Hepatocyte (in vitro differentiated cells): ENCODE measurements around the gene S1PR5. TPM values are rescaled to one million over a fixed set of nuclear protein-coding genes. Genes with fewer than 3 reads are reported as not detected.
"Not testable (repeated sequence)": the region's sequence is repeated elsewhere in the genome, so short reads cannot be mapped to it uniquely, and the experiment has no call there.

ENCODE experiments used
- DNase-seq: peaks from one replicate; pipeline ENCODE4 v3.0.0-alpha.2; 2016; ENCODE audit warnings: low spot score
- H2AFZ ChIP-seq: fragments of 200-600 bp; sonication (generic); 2 replicates; pipeline ENCODE4 v1.6.0; 2016; ENCODE audit warnings: antibody characterized with exemption, mild to moderate bottlenecking
- H3K27ac ChIP-seq: fragments of 200-600 bp; sonication (generic); 2 replicates; pipeline ENCODE4 v1.5.1; 2016; ENCODE audit warnings: mild to moderate bottlenecking
- H3K27me3 ChIP-seq: fragments of 200-600 bp; sonication (generic); 2 replicates; pipeline ENCODE4 v1.6.1; 2016
- H3K36me3 ChIP-seq: fragments of 200-600 bp; sonication (generic); replicated peaks from 2 replicates; pipeline ENCODE4 v1.5.1; 2016; ENCODE audit warnings: low read depth; ENCODE audit not compliant: insufficient read depth
- H3K4me1 ChIP-seq: fragments of 200-600 bp; sonication (generic); 2 replicates; pipeline ENCODE4 v1.5.1; 2016; ENCODE audit warnings: mild to moderate bottlenecking, moderate library complexity; ENCODE audit not compliant: insufficient read depth
- H3K4me2 ChIP-seq: fragments of 200-600 bp; sonication (generic); 2 replicates; pipeline ENCODE4 v1.6.0; 2016
- H3K4me3 ChIP-seq: fragments of 200-600 bp; sonication (generic); 2 replicates; pipeline ENCODE4 v1.5.1; 2016; ENCODE audit warnings: mild to moderate bottlenecking
- H3K79me2 ChIP-seq: fragments of 200-600 bp; sonication (generic); 2 replicates; pipeline ENCODE4 v1.6.0; 2017; ENCODE audit warnings: mild to moderate bottlenecking
- H3K9me2 ChIP-seq: fragments of 200-600 bp; sonication (generic); replicated peaks from 2 replicates; pipeline ENCODE4 v1.6.0; 2017; ENCODE audit warnings: mild to moderate bottlenecking; ENCODE audit not compliant: insufficient read depth
- H3K9me3 ChIP-seq: fragments of 200-600 bp; sonication (generic); 2 replicates; pipeline ENCODE4 v1.5.1; 2016; ENCODE audit warnings: low read depth, mild to moderate bottlenecking
- H4K20me1 ChIP-seq: fragments of 200-600 bp; sonication (generic); 2 replicates; pipeline ENCODE4 v1.6.0; 2016; ENCODE audit warnings: mild to moderate bottlenecking; ENCODE audit not compliant: insufficient read depth, poor library complexity, severe bottlenecking
- CTCF ChIP-seq: fragments of 200-600 bp; sonication (generic); IDR thresholded peaks from 2 replicates; pipeline ENCODE4 v1.5.1; 2016; ENCODE audit warnings: antibody characterized with exemption, mild to moderate bottlenecking; ENCODE audit not compliant: poor library complexity
- EZH2 ChIP-seq: fragments of 200-600 bp; sonication (generic); IDR thresholded peaks from 2 replicates; pipeline ENCODE4 v1.6.1; 2016; ENCODE audit warnings: antibody characterized with exemption, mild to moderate bottlenecking, borderline replicate concordance
- EZH2phosphoT487 ChIP-seq: fragments of 200-600 bp; sonication (generic); IDR thresholded peaks from one replicate; pipeline ENCODE4 v1.6.1; 2018; ENCODE audit warnings: antibody characterized with exemption, mild to moderate bottlenecking, low read depth, moderate library complexity; ENCODE audit not compliant: unreplicated experiment, severe bottlenecking
- WGBS: methylation state at CpG from one replicate; pipeline ENCODE4 v1.1.6; 2016; ENCODE audit warnings: low lambda C conversion rate; ENCODE audit errors: missing lambda C conversion rate; 5-methylcytosine and 5-hydroxymethylcytosine counted together
- polyA plus RNA-seq: library from polyadenylated mRNA; unstranded; fragments of >200 nt; fragmentation: Nextera tagmentation; extraction: Ambion mirVana; gene quantifications from 2 replicates; pipeline ENCODE4 v1.2.1, GENCODE V29; 2016
- total RNA-seq: library from RNA; depleted of rRNA; stranded (reverse); fragments of >200 nt; gene quantifications from 2 replicates; pipeline ENCODE4 v1.2.3, GENCODE V29; 2014

Gene S1PR5
- total and polyA plus RNA-seq, 2 experiments from 2014 or later, result 0.17 to 0.75 TPM

- DNase-seq, result no peak
- Histone ChIP-seq H3K4me3 (no peak overlapping the region), H3K4me2 (no peak overlapping the region), H3K27ac (no peak overlapping the region), H3K36me3 (no peaks in the 10 kb centered on the region), H3K27me3 (no peaks in the 10 kb centered on the region), H4K20me1 (no peaks in the 10 kb centered on the region), H3K9me3 (no peaks in the 10 kb centered on the region), H3K4me1 (no peaks in the 10 kb centered on the region), H2AFZ (no peak overlapping the region), H3K79me2 (no peaks in the 10 kb centered on the region), H3K9me2 (no peaks in the 10 kb centered on the region)
- no peak for TF ChIP-seq EZH2
- no peak for TF ChIP-seq CTCF
- TF ChIP-seq EZH2phosphoT487, result no peak
- 75% methylated on average over 6 of the region's 6 CpGs for WGBS
These were observed 18.4 kb upstream of the S1PR5 start for GRCh38 chr19:10535613-10536012.

GRCh38 chr19:10533646-10534386, 16.6 kb upstream of the S1PR5 start:
- H4K20me1 ChIP-seq, result no peaks in the 10 kb centered on the region
- H3K9me3 ChIP-seq, result no peaks in the 10 kb centered on the region
- H3K36me3 ChIP-seq, result no peaks in the 10 kb centered on the region
- WGBS, result 72% methylated on average over 10 of the region's 10 CpGs
- peak overlapping the region; percentile 51 for H3K27ac ChIP-seq
- H3K4me2 ChIP-seq, result no peak overlapping the region
- TF ChIP-seq EZH2 (no peak), CTCF (no peak), EZH2phosphoT487 (no peak)
- H3K4me1 ChIP-seq, result no peaks in the 10 kb centered on the region
- no peaks in the 10 kb centered on the region for H3K27me3 ChIP-seq
- no peaks in the 10 kb centered on the region for H3K79me2 ChIP-seq
- no peaks in the 10 kb centered on the region for H3K9me2 ChIP-seq
- no peak overlapping the region for H3K4me3 ChIP-seq
- peak; percentile 61 for DNase-seq
- no peak overlapping the region for H2AFZ ChIP-seq

- 75% methylated on average over 1 of the region's 1 CpG for WGBS
- no peak for TF ChIP-seq CTCF
- no peak for TF ChIP-seq EZH2
- TF ChIP-seq EZH2phosphoT487, result no peak
These were observed 15.2 kb upstream of the S1PR5 start for GRCh38 chr19:10532457-10532856.

GRCh38 chr19:10526887-10527286, 9.6 kb upstream of the S1PR5 start:
- H3K9me3 ChIP-seq, H4K20me1 ChIP-seq, H3K27me3 ChIP-seq, H3K4me1 ChIP-seq, H2AFZ ChIP-seq, H3K27ac ChIP-seq, DNase-seq, H3K4me2 ChIP-seq, H3K36me3 ChIP-seq, H3K4me3 ChIP-seq, H3K9me2 ChIP-seq, H3K79me2 ChIP-seq: not testable (repeated sequence)
- 90% methylated on average over 8 of the region's 8 CpGs for WGBS

More at GRCh38 chr19:10532457-10532856, 15.2 kb upstream of the S1PR5 start:
- Histone ChIP-seq H3K9me2 (no peaks in the 10 kb centered on the region), H3K4me3 (no peak overlapping the region), H3K9me3 (no peaks in the 10 kb centered on the region), H3K4me2 (no peak overlapping the region), H3K27me3 (no peaks in the 10 kb centered on the region), H3K4me1 (no peaks in the 10 kb centered on the region), H4K20me1 (no peaks in the 10 kb centered on the region), H3K79me2 (no peaks in the 10 kb centered on the region), H3K27ac (no peak overlapping the region), H2AFZ (no peak overlapping the region), H3K36me3 (no peaks in the 10 kb centered on the region)
- DNase-seq, result no peak
